ENCODE results near the gene AHCYL1. TPM values are rescaled to one million over a fixed set of nuclear protein-coding genes. Genes with fewer than 3 reads are reported as not detected.

Gene AHCYL1
- total RNA-seq, 1 experiment from 2014 or later = 92.0 TPM

DNA sequence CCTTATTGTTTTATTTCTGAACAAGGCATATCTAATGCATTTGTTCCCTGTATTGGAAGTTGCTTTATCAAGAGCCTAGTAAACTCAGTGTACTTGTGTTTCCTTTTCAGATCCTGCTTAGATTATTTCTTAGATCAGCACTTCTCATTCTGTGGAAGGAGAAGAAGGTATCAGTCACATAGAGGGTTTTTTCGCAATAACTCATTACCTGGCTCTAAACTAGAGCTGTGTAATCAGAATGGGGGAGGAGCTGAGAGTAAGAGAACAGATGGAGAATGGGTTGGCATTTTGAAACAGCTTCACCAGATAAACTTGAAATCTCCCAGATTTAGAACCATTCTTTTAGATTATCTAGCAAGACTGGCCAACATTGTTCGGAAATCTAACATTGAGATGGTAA lies 11.0 kb downstream of the AHCYL1 start:
- ChIA-PET RAD21 (ENCODE audit: low non-redundant PET in 1 of 2, low total read pairs in 2 of 2, uncharacterized antibody in 2 of 2, unreplicated experiment in 2 of 2) (no interaction called here), CTCF (interaction anchor here (5.2 kb wide), 1 partner anchor 11 kb away, joined by 28 read pairs; the partner anchor contains the start of gene AHCYL1), POLR2A (no interaction called here)
- intact Hi-C loops (cut with micrococcal nuclease) = no loop called here
- H3K9me2 ChIP-seq (ENCODE audit: insufficient read depth) = no peaks in the 10 kb centered on the region
- DNase-seq (ENCODE audit: low read depth, low spot score) = no peak
- peaks cover 6% of the 10 kb centered on the region; the same call in 1 of the 2 replicates for H4K20me1 ChIP-seq (ENCODE audit: insufficient read depth)
- no TSS peak for BruUV-seq (replicated peaks)
- H3K9ac ChIP-seq (ENCODE audit: low read length) = no peak overlapping the region
- H3K4me3 ChIP-seq (replicated peaks in 1 of 2; ENCODE audit: low read depth in 1 of 2, low read length in 2 of 2) = no peak overlapping the region
- no peak for ATAC-seq
- TF ChIP-seq, protein P1, sequence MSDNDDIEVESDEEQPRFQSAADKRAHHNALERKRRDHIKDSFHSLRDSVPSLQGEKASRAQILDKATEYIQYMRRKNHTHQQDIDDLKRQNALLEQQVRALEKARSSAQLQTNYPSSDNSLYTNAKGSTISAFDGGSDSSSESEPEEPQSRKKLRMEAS (IDR thresholded peaks at IDR 0.05) = no peak
- TF ChIP-seq FOSL1 (IDR thresholded peaks at IDR 0.05; ENCODE audit: low read depth) (no peak), ELF1 (IDR thresholded peaks at IDR 0.05; ENCODE audit: borderline replicate concordance, low read depth) (no peak), SP1 (IDR thresholded peaks at IDR 0.05; ENCODE audit: low read depth) (no peak), POLR2AphosphoS5 (IDR thresholded peaks at IDR 0.05; ENCODE audit: low read depth, low read length) (no peak), ZNF274 (IDR thresholded peaks at IDR 0.05; ENCODE audit: low read depth, low read length) (no peak), SIN3A (IDR thresholded peaks at IDR 0.05; ENCODE audit: low read depth) (no peak), POLR2A (IDR thresholded peaks at IDR 0.05; ENCODE audit: borderline replicate concordance, extremely low read depth, insufficient read depth, insufficient read length) (no peak), EZH2phosphoT487 (IDR thresholded peaks at IDR 0.05; ENCODE audit: borderline replicate concordance) (no peak), CBX3 (IDR thresholded peaks at IDR 0.05; ENCODE audit: low read depth) (no peak), JUND (IDR thresholded peaks at IDR 0.05) (no peak), YY1 (IDR thresholded peaks at IDR 0.05; ENCODE audit: extremely low read depth, insufficient replicate concordance, low read depth, low read length) (no peak), EZH2 (IDR thresholded peaks at IDR 0.05) (no peak)
- TF ChIP-seq, protein P2, sequence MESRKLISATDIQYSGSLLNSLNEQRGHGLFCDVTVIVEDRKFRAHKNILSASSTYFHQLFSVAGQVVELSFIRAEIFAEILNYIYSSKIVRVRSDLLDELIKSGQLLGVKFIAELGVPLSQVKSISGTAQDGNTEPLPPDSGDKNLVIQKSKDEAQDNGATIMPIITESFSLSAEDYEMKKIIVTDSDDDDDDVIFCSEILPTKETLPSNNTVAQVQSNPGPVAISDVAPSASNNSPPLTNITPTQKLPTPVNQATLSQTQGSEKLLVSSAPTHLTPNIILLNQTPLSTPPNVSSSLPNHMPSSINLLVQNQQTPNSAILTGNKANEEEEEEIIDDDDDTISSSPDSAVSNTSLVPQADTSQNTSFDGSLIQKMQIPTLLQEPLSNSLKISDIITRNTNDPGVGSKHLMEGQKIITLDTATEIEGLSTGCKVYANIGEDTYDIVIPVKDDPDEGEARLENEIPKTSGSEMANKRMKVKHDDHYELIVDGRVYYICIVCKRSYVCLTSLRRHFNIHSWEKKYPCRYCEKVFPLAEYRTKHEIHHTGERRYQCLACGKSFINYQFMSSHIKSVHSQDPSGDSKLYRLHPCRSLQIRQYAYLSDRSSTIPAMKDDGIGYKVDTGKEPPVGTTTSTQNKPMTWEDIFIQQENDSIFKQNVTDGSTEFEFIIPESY (IDR thresholded peaks at IDR 0.05; ENCODE audit: extremely low read depth, insufficient replicate concordance, low read length) = no peak
- TF ChIP-seq, protein P3, sequence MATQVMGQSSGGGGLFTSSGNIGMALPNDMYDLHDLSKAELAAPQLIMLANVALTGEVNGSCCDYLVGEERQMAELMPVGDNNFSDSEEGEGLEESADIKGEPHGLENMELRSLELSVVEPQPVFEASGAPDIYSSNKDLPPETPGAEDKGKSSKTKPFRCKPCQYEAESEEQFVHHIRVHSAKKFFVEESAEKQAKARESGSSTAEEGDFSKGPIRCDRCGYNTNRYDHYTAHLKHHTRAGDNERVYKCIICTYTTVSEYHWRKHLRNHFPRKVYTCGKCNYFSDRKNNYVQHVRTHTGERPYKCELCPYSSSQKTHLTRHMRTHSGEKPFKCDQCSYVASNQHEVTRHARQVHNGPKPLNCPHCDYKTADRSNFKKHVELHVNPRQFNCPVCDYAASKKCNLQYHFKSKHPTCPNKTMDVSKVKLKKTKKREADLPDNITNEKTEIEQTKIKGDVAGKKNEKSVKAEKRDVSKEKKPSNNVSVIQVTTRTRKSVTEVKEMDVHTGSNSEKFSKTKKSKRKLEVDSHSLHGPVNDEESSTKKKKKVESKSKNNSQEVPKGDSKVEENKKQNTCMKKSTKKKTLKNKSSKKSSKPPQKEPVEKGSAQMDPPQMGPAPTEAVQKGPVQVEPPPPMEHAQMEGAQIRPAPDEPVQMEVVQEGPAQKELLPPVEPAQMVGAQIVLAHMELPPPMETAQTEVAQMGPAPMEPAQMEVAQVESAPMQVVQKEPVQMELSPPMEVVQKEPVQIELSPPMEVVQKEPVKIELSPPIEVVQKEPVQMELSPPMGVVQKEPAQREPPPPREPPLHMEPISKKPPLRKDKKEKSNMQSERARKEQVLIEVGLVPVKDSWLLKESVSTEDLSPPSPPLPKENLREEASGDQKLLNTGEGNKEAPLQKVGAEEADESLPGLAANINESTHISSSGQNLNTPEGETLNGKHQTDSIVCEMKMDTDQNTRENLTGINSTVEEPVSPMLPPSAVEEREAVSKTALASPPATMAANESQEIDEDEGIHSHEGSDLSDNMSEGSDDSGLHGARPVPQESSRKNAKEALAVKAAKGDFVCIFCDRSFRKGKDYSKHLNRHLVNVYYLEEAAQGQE (IDR thresholded peaks at IDR 0.05; ENCODE audit: low read depth) = no peak
- TF ChIP-seq, protein P4, sequence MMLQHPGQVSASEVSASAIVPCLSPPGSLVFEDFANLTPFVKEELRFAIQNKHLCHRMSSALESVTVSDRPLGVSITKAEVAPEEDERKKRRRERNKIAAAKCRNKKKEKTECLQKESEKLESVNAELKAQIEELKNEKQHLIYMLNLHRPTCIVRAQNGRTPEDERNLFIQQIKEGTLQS (IDR thresholded peaks at IDR 0.05) = no peak
- TF ChIP-seq, protein P5, sequence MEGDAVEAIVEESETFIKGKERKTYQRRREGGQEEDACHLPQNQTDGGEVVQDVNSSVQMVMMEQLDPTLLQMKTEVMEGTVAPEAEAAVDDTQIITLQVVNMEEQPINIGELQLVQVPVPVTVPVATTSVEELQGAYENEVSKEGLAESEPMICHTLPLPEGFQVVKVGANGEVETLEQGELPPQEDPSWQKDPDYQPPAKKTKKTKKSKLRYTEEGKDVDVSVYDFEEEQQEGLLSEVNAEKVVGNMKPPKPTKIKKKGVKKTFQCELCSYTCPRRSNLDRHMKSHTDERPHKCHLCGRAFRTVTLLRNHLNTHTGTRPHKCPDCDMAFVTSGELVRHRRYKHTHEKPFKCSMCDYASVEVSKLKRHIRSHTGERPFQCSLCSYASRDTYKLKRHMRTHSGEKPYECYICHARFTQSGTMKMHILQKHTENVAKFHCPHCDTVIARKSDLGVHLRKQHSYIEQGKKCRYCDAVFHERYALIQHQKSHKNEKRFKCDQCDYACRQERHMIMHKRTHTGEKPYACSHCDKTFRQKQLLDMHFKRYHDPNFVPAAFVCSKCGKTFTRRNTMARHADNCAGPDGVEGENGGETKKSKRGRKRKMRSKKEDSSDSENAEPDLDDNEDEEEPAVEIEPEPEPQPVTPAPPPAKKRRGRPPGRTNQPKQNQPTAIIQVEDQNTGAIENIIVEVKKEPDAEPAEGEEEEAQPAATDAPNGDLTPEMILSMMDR (IDR thresholded peaks at IDR 0.05 in 2 of 3, conservative IDR thresholded peaks at IDR 0.05 in 1 of 3; ENCODE audit: borderline replicate concordance in 1 of 3, insufficient read depth in 1 of 3, low read depth in 2 of 3, low read length in 2 of 3) = no peak
- no peaks in the 10 kb centered on the region for H3K9me3 ChIP-seq (ENCODE audit: control insufficient read depth in 1 of 2, insufficient read depth in 1 of 2, low read depth in 1 of 2, low read length in 2 of 2)
- no peak overlapping the region for H2AFZ ChIP-seq (ENCODE audit: low read depth, low read length, poor library complexity, severe bottlenecking)
- H3K4me2 ChIP-seq (ENCODE audit: low read length) = no peak overlapping the region
- peaks cover 87% of the 10 kb centered on the region for H3K79me2 ChIP-seq (ENCODE audit: insufficient read depth, low read length)
- H3K27ac ChIP-seq (ENCODE audit: low read depth, low read length) = no peak overlapping the region
- peaks cover 0 to 3% of the 10 kb centered on the region in 2 experiments; a peak in 1 of 4 replicates for H3K36me3 ChIP-seq (ENCODE audit: control insufficient read depth in 1 of 2, insufficient read depth in 2 of 2, low read length in 2 of 2)
- H3K4me1 ChIP-seq (ENCODE audit: control insufficient read depth in 1 of 2, insufficient read depth in 2 of 2, low read length in 2 of 2) = no peaks in the 10 kb centered on the region; a peak in 1 of 4 replicates
- H3K27me3 ChIP-seq (ENCODE audit: insufficient read depth, low read length) = no peaks in the 10 kb centered on the region
